GM19239 (cell line): ENCODE measurements around the gene SLC27A1.
"Not testable (repeated sequence)": the region's sequence is repeated elsewhere in the genome, so short reads cannot be mapped to it uniquely, and the experiment has no call there.

Experiments
- DNase-seq: peaks from one replicate; pipeline ENCODE4 v3.0.0; 2011; ENCODE audit warnings: low spot score; ENCODE audit not compliant: insufficient read length
- FAIRE-seq: peaks from 2 replicates; lab custom pipeline; 2011; peaks lifted over from hg19 to GRCh38; lab: Jason Lieb, UNC

The SLC27A1 gene

GRCh38 chr19:17483605-17484002, 13.3 kb downstream of the SLC27A1 start:
- FAIRE-seq: no peak
- DNase-seq: no peak

GRCh38 chr19:17484520-17485185, 14.3 kb downstream of the SLC27A1 start:
- FAIRE-seq (no peak), DNase-seq (no peak)

- DNase-seq (no peak), FAIRE-seq (no peak)
Observed at GRCh38 chr19:17486545-17487240, 16.4 kb downstream of the SLC27A1 start.

- DNase-seq (no peak), FAIRE-seq (no peak)
Observed at GRCh38 chr19:17487284-17488121, 17.2 kb downstream of the SLC27A1 start.

- peak; percentile 46 for DNase-seq
- FAIRE-seq: peak; percentile 64
Observed at GRCh38 chr19:17488593-17489391, 18.5 kb downstream of the SLC27A1 start.

GRCh38 chr19:17489392-17490030, 19.2 kb downstream of the SLC27A1 start:
- DNase-seq: no peak
- FAIRE-seq: no peak

- no peak for DNase-seq
- FAIRE-seq: no peak
Observed at GRCh38 chr19:17490411-17490810, 20.1 kb downstream of the SLC27A1 start.

- DNase-seq (no peak), FAIRE-seq (no peak)
Observed at GRCh38 chr19:17491287-17491686, 21.0 kb downstream of the SLC27A1 start.

GRCh38 chr19:17495639-17496296, 25.4 kb downstream of the SLC27A1 start:
- DNase-seq (no peak), FAIRE-seq (no peak)

GRCh38 chr19:17496337-17496997, 26.1 kb downstream of the SLC27A1 start:
- FAIRE-seq (peak; percentile 53), DNase-seq (peak; percentile 95)

- FAIRE-seq: no peak
- no peak for DNase-seq
Observed at GRCh38 chr19:17497149-17497798, 26.9 kb downstream of the SLC27A1 start.

- not testable (repeated sequence) for FAIRE-seq, DNase-seq
Observed at GRCh38 chr19:17499025-17499424, 28.7 kb downstream of the SLC27A1 start.

GRCh38 chr19:17499648-17500446, 29.5 kb downstream of the SLC27A1 start:
- no peak for FAIRE-seq
- no peak for DNase-seq

- DNase-seq (no peak), FAIRE-seq (no peak)
Observed at GRCh38 chr19:17500447-17501198, 30.3 kb downstream of the SLC27A1 start.

GRCh38 chr19:17503240-17503639, 32.9 kb downstream of the SLC27A1 start:
- no peak for FAIRE-seq
- no peak for DNase-seq

GRCh38 chr19:17504030-17504429, 33.7 kb downstream of the SLC27A1 start:
- DNase-seq: no peak
- no peak for FAIRE-seq

- FAIRE-seq (no peak), DNase-seq (no peak)
Observed at GRCh38 chr19:17504456-17504855, 34.1 kb downstream of the SLC27A1 start.
